ENCODE results near the gene NXNL2. TPM values are rescaled to one million over a fixed set of nuclear protein-coding genes. Genes with fewer than 3 reads are reported as not detected.

Gene NXNL2
- total RNA-seq, 2 donors from 2014 or later, result 0.68 to 1.9 TPM

- intact Hi-C loops (cut with DNase I), result no loop called here
- H3K4me3 ChIP-seq, result no peak overlapping the region
- no peaks in the 10 kb centered on the region for H3K9me3 ChIP-seq
- no peaks in the 10 kb centered on the region for H3K27me3 ChIP-seq (replicated peaks; ENCODE audit: insufficient read depth)
- no peaks in the 10 kb centered on the region for H3K4me1 ChIP-seq (replicated peaks)
- 47% methylated on average over 6 of the region's 6 CpGs for WGBS
- no peaks in the 10 kb centered on the region for H3K36me3 ChIP-seq
- no peak overlapping the region for H3K27ac ChIP-seq
- TF ChIP-seq POLR2AphosphoS5 (IDR thresholded peaks at IDR 0.05) (no peak), POLR2A (IDR thresholded peaks at IDR 0.05) (no peak), CTCF (IDR thresholded peaks at IDR 0.05) (no peak)
- no peak for DNase-seq (ENCODE audit: low spot score)
These were observed 36.1 kb upstream of the NXNL2 start for GRCh38 chr9:88498880-88499279.

- intact Hi-C loops (cut with DNase I), result no loop called here
- Histone ChIP-seq H3K4me1 (replicated peaks) (no peaks in the 10 kb centered on the region), H3K4me3 (no peak overlapping the region), H3K9me3 (no peaks in the 10 kb centered on the region), H3K27ac (no peak overlapping the region), H3K27me3 (replicated peaks; ENCODE audit: insufficient read depth) (no peaks in the 10 kb centered on the region), H3K36me3 (no peaks in the 10 kb centered on the region)
- no peak for TF ChIP-seq POLR2AphosphoS5 (IDR thresholded peaks at IDR 0.05)
- TF ChIP-seq POLR2A (IDR thresholded peaks at IDR 0.05), result no peak
- no peak for TF ChIP-seq CTCF (IDR thresholded peaks at IDR 0.05)
- 93% methylated on average over 5 of the region's 5 CpGs for WGBS
- no peak for DNase-seq (ENCODE audit: low spot score)
These were observed 33.9 kb upstream of the NXNL2 start for GRCh38 chr9:88501086-88501485.

- 53% methylated on average over 12 of the region's 12 CpGs for WGBS
- Histone ChIP-seq H3K4me3 (no peak overlapping the region), H3K27me3 (replicated peaks; ENCODE audit: insufficient read depth) (no peaks in the 10 kb centered on the region), H3K9me3 (no peaks in the 10 kb centered on the region), H3K36me3 (no peaks in the 10 kb centered on the region), H3K4me1 (replicated peaks) (no peaks in the 10 kb centered on the region), H3K27ac (no peak overlapping the region)
- DNase-seq (ENCODE audit: low spot score), result no peak
- no peak for TF ChIP-seq CTCF (IDR thresholded peaks at IDR 0.05)
- no peak for TF ChIP-seq POLR2A (IDR thresholded peaks at IDR 0.05)
- TF ChIP-seq POLR2AphosphoS5 (IDR thresholded peaks at IDR 0.05), result no peak
- intact Hi-C loops (cut with DNase I), result no loop called here
These were observed 32.4 kb upstream of the NXNL2 start for GRCh38 chr9:88502552-88503034.

- no peak for DNase-seq (ENCODE audit: low spot score)
- Histone ChIP-seq H3K4me3 (no peak overlapping the region), H3K9me3 (no peaks in the 10 kb centered on the region), H3K27me3 (replicated peaks; ENCODE audit: insufficient read depth) (no peaks in the 10 kb centered on the region), H3K4me1 (replicated peaks) (no peaks in the 10 kb centered on the region), H3K27ac (no peak overlapping the region), H3K36me3 (no peaks in the 10 kb centered on the region)
- intact Hi-C loops (cut with DNase I), result no loop called here
- no peak for TF ChIP-seq POLR2A (IDR thresholded peaks at IDR 0.05)
- TF ChIP-seq POLR2AphosphoS5 (IDR thresholded peaks at IDR 0.05), result no peak
- no peak for TF ChIP-seq CTCF (IDR thresholded peaks at IDR 0.05)
- 92% methylated on average over 18 of the region's 18 CpGs for WGBS
These were observed 31.7 kb upstream of the NXNL2 start for GRCh38 chr9:88503081-88503844.
